Measurements from ENCODE around the gene LMOD1. TPM values are rescaled to one million over a fixed set of nuclear protein-coding genes. Genes with fewer than 3 reads are reported as not detected.

LMOD1 gene
- total and polyA plus RNA-seq, 2 donors (not counting 1 experiment from before 2014, with no cell fraction given), result not detected

DNA sequence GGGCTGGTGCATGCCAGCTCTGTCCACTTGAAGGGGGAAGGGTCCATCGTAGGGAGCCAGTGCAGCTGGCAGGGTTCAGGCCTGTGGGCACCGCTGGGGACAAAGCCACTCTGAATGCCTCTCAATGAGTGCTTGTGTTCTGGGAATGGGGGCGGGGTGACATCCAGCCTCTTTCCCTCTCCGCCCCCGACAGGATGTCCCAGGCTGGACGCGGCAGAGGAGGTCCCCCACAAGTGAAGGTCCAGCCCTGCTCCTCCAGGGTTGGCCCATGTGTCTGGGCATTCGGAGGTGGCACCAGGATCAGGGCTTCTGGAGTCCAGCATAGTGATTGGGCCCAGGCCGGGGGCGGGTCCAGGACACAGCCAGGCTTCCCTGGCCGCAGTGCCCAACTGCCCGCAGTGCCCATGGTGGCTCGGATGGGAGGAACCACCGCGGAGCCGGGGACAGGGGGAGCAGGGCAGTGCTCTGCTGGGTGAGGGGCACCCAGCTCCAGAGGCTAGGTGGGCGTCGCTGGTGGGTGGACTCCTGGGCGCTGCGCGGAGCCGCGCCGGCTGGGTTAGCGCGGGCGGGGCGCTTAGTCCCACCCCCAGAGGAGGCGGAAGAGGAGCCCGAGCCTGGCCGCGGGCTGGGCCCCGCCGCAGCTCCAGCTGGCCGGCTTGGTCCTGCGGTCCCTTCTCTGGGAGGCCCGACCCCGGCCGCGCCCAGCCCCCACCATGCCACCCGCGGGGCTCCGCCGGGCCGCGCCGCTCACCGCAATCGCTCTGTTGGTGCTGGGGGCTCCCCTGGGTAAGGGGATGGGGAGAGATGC is 57.9 kb downstream of the LMOD1 start, which contains the start of gene SHISA4:
Gene SHISA4, plus strand, starts transcription at position 617 of the 808 bp plus-strand sequence. Its CDS starts 97 bp downstream, at position 714.
- H3K4me1 Mint-ChIP-seq, result peaks cover 19% of the 10 kb centered on the region
- H3K27me3 ChIP-seq (replicated peaks in 1 of 4; ENCODE audit: control extremely low read depth in 1 of 4, control insufficient read depth in 3 of 4, insufficient read depth in 4 of 4, low read length in 3 of 4), result peaks cover 0 to 67% (median 37%) of the 10 kb centered on the region in 4 experiments
- no peaks in the 10 kb centered on the region for H4K20me1 ChIP-seq (ENCODE audit: control insufficient read depth, insufficient read depth, low read length, poor library complexity, severe bottlenecking)
- H3K79me2 ChIP-seq (ENCODE audit: control insufficient read depth, insufficient read depth, low read length), result no peaks in the 10 kb centered on the region
- peak within 1 kb of the TSS; percentile 76 for H2AFZ ChIP-seq (ENCODE audit: insufficient read depth, low read depth, low read length, poor library complexity, severe bottlenecking)
- H3K27ac Mint-ChIP-seq, result no peak within 1 kb of the TSS
- peaks cover 0 to 13% (median 0%) of the 10 kb centered on the region in 3 donors for H3K9me3 ChIP-seq (ENCODE audit: control extremely low read depth in 1 of 3, control insufficient read depth in 2 of 3, insufficient read depth in 1 of 3, low read length in 2 of 3)
- H3K27ac ChIP-seq (ENCODE audit: low read length in 2 of 2), result no peak within 1 kb of the TSS
- H3K4me3 Mint-ChIP-seq, result peak within 1 kb of the TSS; percentile 84
- peaks cover 24 to 28% of the 10 kb centered on the region in 2 donors for H3K4me1 ChIP-seq (ENCODE audit: control insufficient read depth in 2 of 2, insufficient read depth in 2 of 2, low read length in 2 of 2)
- H3K9me3 Mint-ChIP-seq (ENCODE audit: insufficient read depth), result no peaks in the 10 kb centered on the region
- H3K36me3 ChIP-seq (replicated peaks in 1 of 2; ENCODE audit: control extremely low read depth in 1 of 2, control insufficient read depth in 1 of 2, extremely low read depth in 1 of 2, insufficient read depth in 2 of 2, low read length in 1 of 2), result no peaks in the 10 kb centered on the region
- ChIA-PET POLR2A (no interaction called here), CTCF (no interaction called here)
- H3K9ac ChIP-seq (ENCODE audit: low read length), result peak within 1 kb of the TSS; percentile 60
- TF ChIP-seq, protein P1, sequence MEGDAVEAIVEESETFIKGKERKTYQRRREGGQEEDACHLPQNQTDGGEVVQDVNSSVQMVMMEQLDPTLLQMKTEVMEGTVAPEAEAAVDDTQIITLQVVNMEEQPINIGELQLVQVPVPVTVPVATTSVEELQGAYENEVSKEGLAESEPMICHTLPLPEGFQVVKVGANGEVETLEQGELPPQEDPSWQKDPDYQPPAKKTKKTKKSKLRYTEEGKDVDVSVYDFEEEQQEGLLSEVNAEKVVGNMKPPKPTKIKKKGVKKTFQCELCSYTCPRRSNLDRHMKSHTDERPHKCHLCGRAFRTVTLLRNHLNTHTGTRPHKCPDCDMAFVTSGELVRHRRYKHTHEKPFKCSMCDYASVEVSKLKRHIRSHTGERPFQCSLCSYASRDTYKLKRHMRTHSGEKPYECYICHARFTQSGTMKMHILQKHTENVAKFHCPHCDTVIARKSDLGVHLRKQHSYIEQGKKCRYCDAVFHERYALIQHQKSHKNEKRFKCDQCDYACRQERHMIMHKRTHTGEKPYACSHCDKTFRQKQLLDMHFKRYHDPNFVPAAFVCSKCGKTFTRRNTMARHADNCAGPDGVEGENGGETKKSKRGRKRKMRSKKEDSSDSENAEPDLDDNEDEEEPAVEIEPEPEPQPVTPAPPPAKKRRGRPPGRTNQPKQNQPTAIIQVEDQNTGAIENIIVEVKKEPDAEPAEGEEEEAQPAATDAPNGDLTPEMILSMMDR (IDR thresholded peaks at IDR 0.05), result no peak
- no peak for TF ChIP-seq EZH2 (IDR thresholded peaks at IDR 0.05; ENCODE audit: borderline replicate concordance, insufficient read depth, low read depth, low read length, poor library complexity, severe bottlenecking)
- peak within 1 kb of the TSS in 4 of 5 experiments; percentile 11 to 59 (median 36) for H3K4me3 ChIP-seq (ENCODE audit: control extremely low read depth in 1 of 5, extremely low read depth in 1 of 5, insufficient read depth in 1 of 5, low read depth in 2 of 5, low read length in 4 of 5)
- DNase-seq (peak; percentile 27), ATAC-seq (ENCODE audit: low read depth) (peak; percentile 58)
- H3K27me3 Mint-ChIP-seq, result peaks cover 43% of the 10 kb centered on the region
- intact Hi-C loops (cut with micrococcal nuclease), result no loop called here
- H3K4me2 ChIP-seq (replicated peaks; ENCODE audit: low read depth, low read length, poor library complexity, severe bottlenecking), result peak within 1 kb of the TSS; percentile 88
- 10% methylated on average over 49 of the region's 49 CpGs for WGBS (ENCODE audit: insufficient coverage)

Data from B cell (primary cell).